Fibroblast of lung (primary cell): ENCODE results near the gene DNAJC8. TPM values are rescaled to one million over a fixed set of nuclear protein-coding genes. Genes with fewer than 3 reads are reported as not detected.
A peak's percentile ranks its signal among the peaks of the same experiment; 100 is the strongest.

Experiments
- DNase-seq, 2 donors: peaks; one replicate each; pipeline versions ENCODE4 v3.0.0 to v3.0.0-alpha.2; 2010; ENCODE audit warnings: low read depth in 2 of 2
- H2AFZ ChIP-seq: 2 replicates; pipeline ENCODE4 v1.5.1; 2012; ENCODE audit warnings: low read length, control low read depth, inconsistent platforms
- H3K27ac ChIP-seq: 2 replicates; pipeline ENCODE4 v1.5.1; 2011; ENCODE audit warnings: low read length, control low read depth; ENCODE audit not compliant: insufficient read depth
- H3K27me3 ChIP-seq: 2 replicates; pipeline ENCODE4 v1.5.1; 2011; ENCODE audit warnings: mild to moderate bottlenecking, low read length; ENCODE audit not compliant: control insufficient read depth, insufficient read depth
- H3K36me3 ChIP-seq: 2 replicates; pipeline ENCODE4 v1.5.1; 2011; ENCODE audit warnings: low read length; ENCODE audit not compliant: control insufficient read depth, insufficient read depth
- H3K4me1 ChIP-seq: 2 replicates; pipeline ENCODE4 v1.5.1; 2011; ENCODE audit warnings: low read length; ENCODE audit not compliant: control insufficient read depth, insufficient read depth; ENCODE audit errors: extremely low read depth
- H3K4me2 ChIP-seq: 2 replicates; pipeline ENCODE4 v1.5.1; 2011; ENCODE audit warnings: low read length, control low read depth; ENCODE audit not compliant: insufficient read depth; ENCODE audit errors: extremely low read depth
- H3K4me3 ChIP-seq, 4 experiments: fragments of 200-600 bp in 1 of 4; sonication (generic) in 1 of 4; replicated peaks in 1 of 4; 2 replicates each; pipeline ENCODE4 v1.5.1; 2011 to 2016; ENCODE audit warnings: low read length in 4 of 4, low read depth in 3 of 4, mild to moderate bottlenecking in 3 of 4, control low read depth in 2 of 4, inconsistent platforms in 1 of 4, mixed read lengths in 1 of 4; ENCODE audit not compliant: insufficient read depth in 1 of 4; ENCODE audit errors: control extremely low read depth in 1 of 4
- H3K79me2 ChIP-seq: 2 replicates; pipeline ENCODE4 v1.5.1; 2012; ENCODE audit warnings: mild to moderate bottlenecking, low read length, inconsistent platforms; ENCODE audit not compliant: control insufficient read depth, insufficient read depth
- H3K9ac ChIP-seq: 2 replicates; pipeline ENCODE4 v1.5.1; 2011; ENCODE audit warnings: mild to moderate bottlenecking, low read length, control low read depth; ENCODE audit not compliant: insufficient read depth
- H3K9me3 ChIP-seq: 2 replicates; pipeline ENCODE4 v1.5.1; 2012; ENCODE audit warnings: low read depth, low read length; ENCODE audit not compliant: control insufficient read depth, insufficient read depth
- H4K20me1 ChIP-seq: 2 replicates; pipeline ENCODE4 v1.5.1; 2011; ENCODE audit warnings: low read length; ENCODE audit not compliant: control insufficient read depth, insufficient read depth; ENCODE audit errors: extremely low read depth
- CTCF ChIP-seq, 2 donors: IDR thresholded peaks in 1 of 2; conservative IDR thresholded peaks in 1 of 2; 1 replicate in 1 of 2; 2 replicates in 1 of 2; pipeline ENCODE4 v1.5.1; 2011 to 2012; ENCODE audit warnings: low read length in 2 of 2, control low read depth in 1 of 2, inconsistent platforms in 1 of 2, low read depth in 1 of 2, mild to moderate bottlenecking in 1 of 2
- EZH2 ChIP-seq: IDR thresholded peaks from 2 replicates; pipeline ENCODE4 v1.5.1; 2012; ENCODE audit warnings: low read length, control low read depth, mild to moderate bottlenecking; ENCODE audit errors: missing control alignments
- polyA plus RNA-seq, 2 donors: library from polyadenylated mRNA; depleted of rRNA in 1 of 2; stranded (reverse) in 1 of 2; unstranded in 1 of 2; fragments of >200 nt; gene quantifications; 2 replicates each; pipeline ENCODE4 v1.2.1, GENCODE V29; 2011 to 2012; ENCODE audit warnings: missing spikeins in 1 of 2
- total RNA-seq: library from RNA; depleted of rRNA; stranded (reverse); fragments of >200 nt; gene quantifications from 2 replicates; pipeline ENCODE4 v1.2.1, GENCODE V29; 2014

DNAJC8 gene
- total and polyA plus RNA-seq, 2 donors (not counting 1 experiment from before 2014, with no cell fraction given): 56.1 to 120 TPM

- Histone ChIP-seq H2AFZ (no peak overlapping the region), H3K4me2 (no peak overlapping the region), H3K9ac (no peak overlapping the region), H3K79me2 (no peaks in the 10 kb centered on the region), H3K36me3 (peaks cover 4% of the 10 kb centered on the region), H3K4me3 (no peak overlapping the region), H3K4me1 (no peaks in the 10 kb centered on the region), H4K20me1 (no peaks in the 10 kb centered on the region), H3K27me3 (no peaks in the 10 kb centered on the region), H3K27ac (no peak overlapping the region), H3K9me3 (no peaks in the 10 kb centered on the region)
- TF ChIP-seq EZH2 (no peak), CTCF (conservative IDR thresholded peaks at IDR 0.05 in 1 of 2, IDR thresholded peaks at IDR 0.05 in 1 of 2; ENCODE audit: low read depth in 1 of 2, low read length in 2 of 2) (peak; percentile 79 to 80)
- peak; percentile 60 to 77 for DNase-seq
These were observed 23.9 kb downstream of the DNAJC8 start for GRCh38 chr1:28208818-28209441.

GRCh38 chr1:28205243-28205642 lies 27.6 kb downstream of the DNAJC8 start:
- Histone ChIP-seq H3K9ac (no peak overlapping the region), H4K20me1 (no peaks in the 10 kb centered on the region), H3K27me3 (no peaks in the 10 kb centered on the region), H3K36me3 (peaks cover 5% of the 10 kb centered on the region), H3K9me3 (no peaks in the 10 kb centered on the region), H3K4me3 (no peak overlapping the region), H2AFZ (no peak overlapping the region), H3K79me2 (no peaks in the 10 kb centered on the region), H3K4me2 (no peak overlapping the region), H3K27ac (no peak overlapping the region), H3K4me1 (no peaks in the 10 kb centered on the region)
- no peak for DNase-seq
- TF ChIP-seq CTCF (conservative IDR thresholded peaks at IDR 0.05 in 1 of 2, IDR thresholded peaks at IDR 0.05 in 1 of 2; ENCODE audit: low read depth in 1 of 2, low read length in 2 of 2) (no peak), EZH2 (no peak)

GRCh38 chr1:28200234-28200873 lies 32.5 kb downstream of the DNAJC8 start:
- no peaks in the 10 kb centered on the region for H4K20me1 ChIP-seq
- H3K36me3 ChIP-seq: peaks cover 12% of the 10 kb centered on the region
- TF ChIP-seq CTCF (conservative IDR thresholded peaks at IDR 0.05 in 1 of 2, IDR thresholded peaks at IDR 0.05 in 1 of 2; ENCODE audit: low read depth in 1 of 2, low read length in 2 of 2) (no peak), EZH2 (no peak)
- no peaks in the 10 kb centered on the region for H3K4me1 ChIP-seq
- no peak overlapping the region for H3K4me2 ChIP-seq
- no peak overlapping the region for H3K4me3 ChIP-seq
- no peaks in the 10 kb centered on the region for H3K9me3 ChIP-seq
- H2AFZ ChIP-seq: no peak overlapping the region
- no peaks in the 10 kb centered on the region for H3K79me2 ChIP-seq
- H3K27ac ChIP-seq: no peak overlapping the region
- DNase-seq: no peak
- H3K27me3 ChIP-seq: no peaks in the 10 kb centered on the region
- no peak overlapping the region for H3K9ac ChIP-seq
